HepG2 (cell line): ENCODE results near the gene COX4I2. TPM values are rescaled to one million over a fixed set of nuclear protein-coding genes. Genes with fewer than 3 reads are reported as not detected.

Experiments
- DBP ChIP-seq: sonication (generic); formaldehyde crosslinking; IDR thresholded peaks from 2 replicates; pipeline ENCODE4 v1.4.0; 2020; ENCODE audit warnings: missing genetic modification reagents; ENCODE audit errors: not compliant biosample characterization
- ELF4 ChIP-seq: sonication (generic); formaldehyde crosslinking; IDR thresholded peaks from 2 replicates; pipeline ENCODE4 v1.5.0; 2020; ENCODE audit warnings: missing genetic modification reagents, mild to moderate bottlenecking, moderate library complexity, borderline replicate concordance
- GPBP1L1 ChIP-seq: sonication (generic); formaldehyde crosslinking; IDR thresholded peaks from 2 replicates; pipeline ENCODE4 v1.5.0; 2020; ENCODE audit warnings: mild to moderate bottlenecking, missing genetic modification reagents
- HDAC6 ChIP-seq: fragments of 200-600 bp; sonication (generic); IDR thresholded peaks from 2 replicates; pipeline ENCODE4 v1.7.0; 2017; ENCODE audit warnings: mild to moderate bottlenecking, antibody characterized with exemption, low read length, low read depth
- MEIS1 ChIP-seq: sonication (generic); formaldehyde crosslinking; IDR thresholded peaks from 2 replicates; pipeline ENCODE4 v1.9.0; 2021; ENCODE audit warnings: mild to moderate bottlenecking, missing genetic modification reagents, moderate library complexity, borderline replicate concordance
- SALL2 ChIP-seq: sonication (generic); formaldehyde crosslinking; IDR thresholded peaks from 2 replicates; pipeline ENCODE4 v1.8.1; 2023; ENCODE audit warnings: mild to moderate bottlenecking, missing genetic modification reagents, inconsistent platforms
- SATB2 ChIP-seq: sonication (generic); formaldehyde crosslinking; IDR thresholded peaks from 2 replicates; pipeline ENCODE4 v1.5.0; 2020; ENCODE audit warnings: missing genetic modification reagents
- SKIL ChIP-seq: sonication (generic); formaldehyde crosslinking; IDR thresholded peaks from 2 replicates; pipeline ENCODE4 v1.8.0; 2022; ENCODE audit warnings: missing genetic modification reagents, mild to moderate bottlenecking, moderate library complexity, borderline replicate concordance
- THYN1 ChIP-seq: sonication (generic); formaldehyde crosslinking; IDR thresholded peaks from 2 replicates; pipeline ENCODE4 v1.8.1; 2023; ENCODE audit warnings: low read depth, mild to moderate bottlenecking, moderate library complexity, missing genetic modification reagents, borderline replicate concordance
- ZNF138 ChIP-seq: sonication (generic); formaldehyde crosslinking; IDR thresholded peaks from 2 replicates; pipeline ENCODE4 v1.5.0; 2020; ENCODE audit warnings: mild to moderate bottlenecking, low read depth, missing genetic modification reagents
- ZNF280D ChIP-seq: sonication (generic); formaldehyde crosslinking; IDR thresholded peaks from 2 replicates; pipeline ENCODE4 v1.5.1; 2020; ENCODE audit warnings: mild to moderate bottlenecking, missing genetic modification reagents
- ZNF446 ChIP-seq: sonication (generic); formaldehyde crosslinking; IDR thresholded peaks from 2 replicates; pipeline ENCODE4 v1.5.0; 2020; ENCODE audit warnings: mild to moderate bottlenecking, missing genetic modification reagents
- ZNF552 ChIP-seq: sonication (generic); formaldehyde crosslinking; IDR thresholded peaks from 2 replicates; pipeline ENCODE4 v1.9.0; 2022; ENCODE audit warnings: missing genetic modification reagents, mild to moderate bottlenecking, borderline replicate concordance
- ZNF572 ChIP-seq: sonication (generic); formaldehyde crosslinking; IDR thresholded peaks from 2 replicates; pipeline ENCODE4 v1.5.1; 2020; ENCODE audit warnings: mild to moderate bottlenecking, missing genetic modification reagents
- ZNF816 ChIP-seq: sonication (generic); formaldehyde crosslinking; IDR thresholded peaks from 2 replicates; pipeline ENCODE4 v1.8.0; 2022; ENCODE audit warnings: missing genetic modification reagents, mild to moderate bottlenecking, borderline replicate concordance
- polyA plus RNA-seq, 8 experiments: library from polyadenylated mRNA; depleted of rRNA in 3 of 8; stranded (reverse) in 7 of 8; unstranded in 1 of 8; fragments of >200 nt; fragmentation: Illumina TruSeq in 4 of 8; extraction: Trizol in 4 of 8; gene quantifications; 2 replicates each; pipeline versions ENCODE4 v1.2.1 to v1.2.3, GENCODE V29; 2011 to 2016; ENCODE audit warnings: low read depth in 4 of 8, missing spikeins in 1 of 8, mixed read lengths in 1 of 8; ENCODE audit not compliant: insufficient read depth in 1 of 8
- total RNA-seq, 5 experiments: library from RNA; depleted of rRNA; stranded (reverse); fragments of >200 nt; fragmentation: Illumina TruSeq; extraction: Trizol; gene quantifications; 2 replicates each; pipeline ENCODE4 v1.2.3, GENCODE V29; 2016; ENCODE audit warnings: low read depth in 1 of 5

The COX4I2 gene
- total and polyA plus RNA-seq, 2 of the 13 experiments (the other 11 are each of a cell fraction or from before 2014, with no cell fraction given) = 1.1 TPM; not detected in 1

- TF ChIP-seq ELF4 (CRISPR knock-in tag) (no peak), ZNF572 (CRISPR knock-in tag) (0 out of 2 replicates have a peak, but pooled peaks have one; percentile 31), ZNF816 (CRISPR knock-in tag) (no peak), MEIS1 (CRISPR knock-in tag) (no peak), ZNF138 (CRISPR knock-in tag) (no peak), SATB2 (CRISPR knock-in tag) (no peak), DBP (no peak), ZNF446 (CRISPR knock-in tag) (0 out of 2 replicates have a peak, but pooled peaks have one; percentile 39), SKIL (CRISPR knock-in tag) (no peak), GPBP1L1 (CRISPR knock-in tag) (no peak), ZNF280D (CRISPR knock-in tag) (no peak), THYN1 (CRISPR knock-in tag) (no peak), ZNF552 (no peak), SALL2 (CRISPR knock-in tag) (no peak), HDAC6 (no peak)
Observed at GRCh38 chr20:31670371-31671228, 32.9 kb downstream of the COX4I2 start (continued).
